SK-N-SH (cell line): ENCODE data around the gene TAB2. TPM values are rescaled to one million over a fixed set of nuclear protein-coding genes. Genes with fewer than 3 reads are reported as not detected.

Experiments
- CTCF ChIA-PET: fragments of 300-600, 350-600 bp; formaldehyde crosslinking; extraction: SDS; loops from one replicate; lab custom pipeline; 2021; lab: Yijun Ruan, JAX
- POLR2A ChIA-PET: fragments of 350-600 bp; sonication (Branson Sonifier 250); formaldehyde crosslinking; extraction: SDS; loops from one replicate; lab custom pipeline; 2020; ENCODE audit warnings: antibody characterized with exemption, inconsistent platforms; lab: Yijun Ruan, JAX
- DNase-seq: peaks from one replicate; pipeline ENCODE4 v3.0.0; 2012
- H2AFZ ChIP-seq: fragments of 200-600 bp; sonication (generic); 2 replicates; pipeline ENCODE4 v1.8.1; 2016; ENCODE audit warnings: antibody characterized with exemption, mild to moderate bottlenecking, low read depth
- H3F3A ChIP-seq: fragments of 200-600 bp; sonication (generic); replicated peaks from 2 replicates; pipeline ENCODE3; 2016; ENCODE audit warnings: antibody characterized with exemption, mild to moderate bottlenecking; ENCODE audit not compliant: insufficient read depth
- H3K27ac ChIP-seq, 2 experiments: fragments of 200-500 bp in 1 of 2; fragments of 200-600 bp in 1 of 2; sonication (Bioruptor generic) in 1 of 2; sonication (generic), shearing (Covaris generic) in 1 of 2; 2 replicates each; pipeline versions ENCODE4 v1.5.1 to v1.6.1; 2014 to 2016; ENCODE audit warnings: low read depth in 2 of 2, inconsistent platforms in 1 of 2, low read length in 1 of 2, mild to moderate bottlenecking in 1 of 2, mixed read lengths in 1 of 2
- H3K27me3 ChIP-seq: fragments of 200-600 bp; sonication (generic), shearing (Covaris generic); 2 replicates; pipeline ENCODE4 v1.6.1; 2016; ENCODE audit warnings: mixed run types; ENCODE audit not compliant: insufficient read depth
- H3K36me3 ChIP-seq, 2 experiments: fragments of 200-500 bp in 1 of 2; fragments of 200-600 bp in 1 of 2; sonication (Bioruptor generic) in 1 of 2; sonication (generic) in 1 of 2; replicated peaks in 1 of 2; 2 replicates each; pipeline versions ENCODE3 to v1.5.1; 2014 to 2016; ENCODE audit warnings: low read length in 1 of 2, mild to moderate bottlenecking in 1 of 2; ENCODE audit not compliant: insufficient read depth in 2 of 2, control insufficient read depth in 1 of 2
- H3K4me1 ChIP-seq, 2 experiments: fragments of 200-500 bp in 1 of 2; fragments of 200-600 bp in 1 of 2; sonication (Bioruptor generic) in 1 of 2; sonication (generic), shearing (Covaris generic) in 1 of 2; 2 replicates each; pipeline versions ENCODE4 v1.5.1 to v1.6.1; 2014 to 2016; ENCODE audit warnings: low read depth in 1 of 2, low read length in 1 of 2, mixed run types in 1 of 2; ENCODE audit not compliant: insufficient read depth in 2 of 2, control insufficient read depth in 1 of 2
- H3K4me2 ChIP-seq: fragments of 200-600 bp; sonication (generic), shearing (Covaris generic); 2 replicates; pipeline ENCODE4 v1.6.1; 2017; ENCODE audit warnings: mixed run types
- H3K4me3 ChIP-seq, 2 experiments: fragments of 200-500 bp in 1 of 2; fragments of 200-600 bp in 1 of 2; sonication (Bioruptor generic) in 1 of 2; sonication (generic), shearing (Covaris generic) in 1 of 2; 2 replicates each; pipeline versions ENCODE4 v1.5.1 to v1.8.1; 2014 to 2016; ENCODE audit warnings: low read depth in 2 of 2, inconsistent platforms in 1 of 2, low read length in 1 of 2, mild to moderate bottlenecking in 1 of 2, mixed read lengths in 1 of 2, moderate library complexity in 1 of 2
- H3K79me2 ChIP-seq: fragments of 200-600 bp; sonication (generic); 2 replicates; pipeline ENCODE4 v1.8.1; 2017; ENCODE audit warnings: mild to moderate bottlenecking; ENCODE audit not compliant: insufficient read depth
- H3K9ac ChIP-seq: fragments of 200-600 bp; sonication (generic); 2 replicates; pipeline ENCODE4 v1.6.1; 2017; ENCODE audit warnings: mixed run types
- H3K9me2 ChIP-seq: fragments of 200-600 bp; sonication (generic); 2 replicates; pipeline ENCODE4 v1.6.1; 2017; ENCODE audit warnings: mixed run types
- H3K9me3 ChIP-seq: fragments of 200-600 bp; sonication (generic); 2 replicates; pipeline ENCODE4 v1.6.1; 2017; ENCODE audit warnings: mixed run types, mild to moderate bottlenecking, moderate library complexity
- H4K20me1 ChIP-seq: fragments of 200-600 bp; sonication (generic); 2 replicates; pipeline ENCODE4 v1.6.1; 2017; ENCODE audit warnings: mild to moderate bottlenecking, mixed run types; ENCODE audit not compliant: insufficient read depth
- CTCF ChIP-seq: fragments of 200-600 bp; sonication (generic); IDR thresholded peaks from 2 replicates; pipeline ENCODE4 v1.6.1; 2017; ENCODE audit warnings: antibody characterized with exemption, mild to moderate bottlenecking, moderate library complexity
- EP300 ChIP-seq, 2 experiments: IDR thresholded peaks; 2 replicates each; pipeline versions ENCODE4 v1.4.0 to v1.6.1; 2012; ENCODE audit warnings: borderline replicate concordance in 1 of 2, low read depth in 1 of 2, low read length in 1 of 2
- FOXM1 ChIP-seq: IDR thresholded peaks from 2 replicates; pipeline ENCODE4 v1.4.0; 2012; ENCODE audit warnings: low read depth, mild to moderate bottlenecking
- GABPA ChIP-seq: IDR thresholded peaks from 2 replicates; pipeline ENCODE4 v1.4.0; 2012; ENCODE audit warnings: low read depth, mild to moderate bottlenecking
- SMC3 ChIP-seq: IDR thresholded peaks from 2 replicates; pipeline ENCODE4 v1.6.1; 2012; ENCODE audit warnings: low read depth, low read length, improper control_type of control experiment
- TEAD4 ChIP-seq: IDR thresholded peaks from 2 replicates; pipeline ENCODE4 v1.4.0; 2012; ENCODE audit warnings: mild to moderate bottlenecking, borderline replicate concordance; ENCODE audit not compliant: insufficient read depth
- ZBTB33 ChIP-seq: IDR thresholded peaks from 2 replicates; pipeline ENCODE4 v1.4.0; 2012; ENCODE audit warnings: low read depth, borderline replicate concordance
- WGBS: methylation state at CpG from one replicate; pipeline ENCODE4 v1.1.6; 2017; ENCODE audit warnings: low lambda C conversion rate; 5-methylcytosine and 5-hydroxymethylcytosine counted together
- polyA plus RNA-seq, 3 experiments: library from polyadenylated mRNA; depleted of rRNA; stranded (reverse); fragments of >200 nt; gene quantifications; 2 replicates each; pipeline ENCODE4 v1.2.3, GENCODE V29; 2012
- TF ChIP-seq, protein P1 (sequence below): IDR thresholded peaks from 2 replicates; pipeline ENCODE4 v1.4.0; 2012; ENCODE audit warnings: low read depth, borderline replicate concordance

TAB2 gene
- polyA plus RNA-seq, 1 of the 3 experiments (the other 2 are of a cell fraction): 24.4 TPM

DNA sequence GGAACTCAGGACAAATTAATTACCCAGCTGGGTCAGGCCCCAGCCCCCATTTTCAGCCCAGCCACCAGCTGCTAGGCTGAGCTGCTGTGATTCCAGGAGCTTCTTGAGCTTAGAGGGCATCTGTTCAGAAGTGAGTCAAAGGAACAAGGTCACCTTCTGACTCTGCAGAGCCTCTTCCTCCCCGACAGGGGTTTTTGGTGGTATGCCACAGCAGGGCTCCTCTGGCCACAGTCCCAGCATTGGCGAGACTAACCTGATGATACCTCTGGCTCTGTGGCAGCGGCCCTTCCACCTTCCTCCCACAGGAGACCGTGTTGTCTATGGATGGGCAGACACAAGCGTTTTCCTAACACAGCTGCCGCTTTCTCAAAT is 127.6 kb downstream of the TAB2 start:
- Histone ChIP-seq H3K4me2 (no peak overlapping the region), H3K36me3 (no peaks in the 10 kb centered on the region), H3K9me2 (no peaks in the 10 kb centered on the region), H3K27ac (no peak overlapping the region), H2AFZ (no peak overlapping the region), H3K27me3 (no peaks in the 10 kb centered on the region), H3K4me1 (no peaks in the 10 kb centered on the region; a peak in 1 of 4 replicates), H3F3A (no peaks in the 10 kb centered on the region), H4K20me1 (no peaks in the 10 kb centered on the region), H3K4me3 (no peak overlapping the region), H3K9me3 (no peaks in the 10 kb centered on the region), H3K9ac (no peak overlapping the region), H3K79me2 (no peaks in the 10 kb centered on the region)
- WGBS: 96% methylated on average over 4 of the region's 6 CpGs
- CTCF ChIA-PET: no interaction called here
- DNase-seq: no peak
- POLR2A ChIA-PET: no interaction called here
- TF ChIP-seq FOXM1: no peak

- peaks cover 0 to under 1% of the 10 kb centered on the region in 2 experiments; a peak in 1 of 4 replicates for H3K4me1 ChIP-seq
- H4K20me1 ChIP-seq: no peaks in the 10 kb centered on the region
- H3F3A ChIP-seq: no peaks in the 10 kb centered on the region
- H3K4me2 ChIP-seq: no peak overlapping the region
- H3K79me2 ChIP-seq: no peaks in the 10 kb centered on the region
- TF ChIP-seq EP300 (IDR thresholded peaks at IDR 0.05; ENCODE audit: borderline replicate concordance in 1 of 2, low read depth in 1 of 2, low read length in 1 of 2) (no peak), SMC3 (no peak), ZBTB33 (no peak), TEAD4 (no peak), CTCF (no peak), GABPA (no peak), FOXM1 (no peak)
- TF ChIP-seq, protein P1, sequence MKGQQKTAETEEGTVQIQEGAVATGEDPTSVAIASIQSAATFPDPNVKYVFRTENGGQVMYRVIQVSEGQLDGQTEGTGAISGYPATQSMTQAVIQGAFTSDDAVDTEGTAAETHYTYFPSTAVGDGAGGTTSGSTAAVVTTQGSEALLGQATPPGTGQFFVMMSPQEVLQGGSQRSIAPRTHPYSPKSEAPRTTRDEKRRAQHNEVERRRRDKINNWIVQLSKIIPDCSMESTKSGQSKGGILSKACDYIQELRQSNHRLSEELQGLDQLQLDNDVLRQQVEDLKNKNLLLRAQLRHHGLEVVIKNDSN: no peak
- no peak overlapping the region for H3K9ac ChIP-seq
- H3K27ac ChIP-seq: no peak overlapping the region
- no peak overlapping the region for H2AFZ ChIP-seq
- no peaks in the 10 kb centered on the region for H3K27me3 ChIP-seq
- DNase-seq: no peak
- H3K4me3 ChIP-seq: no peak overlapping the region
- POLR2A ChIA-PET: no interaction called here
- no peaks in the 10 kb centered on the region for H3K9me2 ChIP-seq
- CTCF ChIA-PET: no interaction called here
- H3K36me3 ChIP-seq: no peaks in the 10 kb centered on the region
- no peaks in the 10 kb centered on the region for H3K9me3 ChIP-seq
- 71% methylated on average over 7 of the region's 7 CpGs for WGBS
Observed at GRCh38 chr6:149445573-149445972, 128.1 kb downstream of the TAB2 start.
